GM12872 (cell line): Measurements from ENCODE around the gene PSME1.

ENCODE experiments used
- TF ChIP-seq, protein P1 (sequence below): IDR thresholded peaks from 3 replicates; pipeline ENCODE4 v1.5.1; 2011; ENCODE audit warnings: low read depth, mild to moderate bottlenecking, low read length, moderate library complexity; ENCODE audit not compliant: insufficient read depth

The PSME1 gene

DNA sequence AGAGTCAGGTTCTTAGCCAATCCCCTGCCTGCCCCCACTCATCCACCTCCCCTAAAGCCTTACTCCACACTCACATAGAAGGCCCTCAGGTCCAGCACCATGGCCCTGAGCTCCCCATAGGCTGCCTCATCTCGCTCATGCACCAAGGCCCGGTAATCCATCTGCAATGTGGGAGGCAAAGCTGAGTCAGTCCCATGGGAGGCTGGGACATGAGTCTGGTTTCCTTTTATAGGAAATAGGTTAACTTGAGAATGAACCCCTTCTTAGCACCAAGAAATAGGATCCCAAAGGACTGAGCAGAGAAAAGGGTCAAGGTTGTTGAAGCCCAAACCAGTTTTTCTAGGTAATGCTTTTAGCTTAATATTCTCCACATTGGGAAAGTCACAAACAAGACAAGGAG lies 7.5 kb downstream of the PSME1 start:
- TF ChIP-seq, protein P1, sequence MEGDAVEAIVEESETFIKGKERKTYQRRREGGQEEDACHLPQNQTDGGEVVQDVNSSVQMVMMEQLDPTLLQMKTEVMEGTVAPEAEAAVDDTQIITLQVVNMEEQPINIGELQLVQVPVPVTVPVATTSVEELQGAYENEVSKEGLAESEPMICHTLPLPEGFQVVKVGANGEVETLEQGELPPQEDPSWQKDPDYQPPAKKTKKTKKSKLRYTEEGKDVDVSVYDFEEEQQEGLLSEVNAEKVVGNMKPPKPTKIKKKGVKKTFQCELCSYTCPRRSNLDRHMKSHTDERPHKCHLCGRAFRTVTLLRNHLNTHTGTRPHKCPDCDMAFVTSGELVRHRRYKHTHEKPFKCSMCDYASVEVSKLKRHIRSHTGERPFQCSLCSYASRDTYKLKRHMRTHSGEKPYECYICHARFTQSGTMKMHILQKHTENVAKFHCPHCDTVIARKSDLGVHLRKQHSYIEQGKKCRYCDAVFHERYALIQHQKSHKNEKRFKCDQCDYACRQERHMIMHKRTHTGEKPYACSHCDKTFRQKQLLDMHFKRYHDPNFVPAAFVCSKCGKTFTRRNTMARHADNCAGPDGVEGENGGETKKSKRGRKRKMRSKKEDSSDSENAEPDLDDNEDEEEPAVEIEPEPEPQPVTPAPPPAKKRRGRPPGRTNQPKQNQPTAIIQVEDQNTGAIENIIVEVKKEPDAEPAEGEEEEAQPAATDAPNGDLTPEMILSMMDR = no peak

DNA sequence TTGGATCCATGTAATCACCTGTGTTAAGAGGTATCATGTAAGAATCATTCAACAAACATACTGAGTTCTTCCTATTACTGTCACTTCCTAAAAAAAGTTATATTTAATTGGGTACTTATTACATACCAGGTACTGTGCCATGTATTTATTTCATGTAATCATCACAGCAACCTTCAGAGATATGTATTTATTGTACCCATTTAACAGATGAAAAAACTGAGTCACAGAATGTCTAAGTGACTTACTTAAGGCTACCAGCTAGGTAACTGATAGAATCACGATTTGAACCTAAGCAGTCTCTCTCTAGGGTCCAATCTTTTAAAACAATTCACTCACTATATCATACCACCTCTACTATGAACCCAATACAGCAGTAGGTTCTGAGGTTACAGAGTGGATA lies 8.5 kb downstream of the PSME1 start:
- TF ChIP-seq, protein P1 = no peak

DNA sequence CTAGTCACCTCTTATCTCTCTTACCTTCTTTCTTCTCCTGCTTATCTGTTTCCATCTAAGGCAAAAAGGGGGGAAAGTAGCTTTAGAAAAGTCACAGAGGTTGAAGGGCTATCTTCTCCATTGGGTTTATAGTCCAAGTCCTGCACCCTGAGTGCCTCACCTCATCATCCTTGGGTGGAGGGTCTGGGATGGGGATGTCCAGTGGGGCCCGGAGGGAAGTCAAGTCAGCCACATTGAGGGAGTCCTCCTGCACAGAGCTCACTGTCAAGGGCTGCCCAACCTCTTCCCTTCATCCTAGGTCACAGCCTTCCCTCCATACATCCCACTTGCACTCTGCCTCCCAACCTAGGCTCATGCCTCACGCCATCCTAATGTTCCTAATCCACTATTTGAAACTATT lies 9.2 kb downstream of the PSME1 start:
- TF ChIP-seq, protein P1 = no peak

DNA sequence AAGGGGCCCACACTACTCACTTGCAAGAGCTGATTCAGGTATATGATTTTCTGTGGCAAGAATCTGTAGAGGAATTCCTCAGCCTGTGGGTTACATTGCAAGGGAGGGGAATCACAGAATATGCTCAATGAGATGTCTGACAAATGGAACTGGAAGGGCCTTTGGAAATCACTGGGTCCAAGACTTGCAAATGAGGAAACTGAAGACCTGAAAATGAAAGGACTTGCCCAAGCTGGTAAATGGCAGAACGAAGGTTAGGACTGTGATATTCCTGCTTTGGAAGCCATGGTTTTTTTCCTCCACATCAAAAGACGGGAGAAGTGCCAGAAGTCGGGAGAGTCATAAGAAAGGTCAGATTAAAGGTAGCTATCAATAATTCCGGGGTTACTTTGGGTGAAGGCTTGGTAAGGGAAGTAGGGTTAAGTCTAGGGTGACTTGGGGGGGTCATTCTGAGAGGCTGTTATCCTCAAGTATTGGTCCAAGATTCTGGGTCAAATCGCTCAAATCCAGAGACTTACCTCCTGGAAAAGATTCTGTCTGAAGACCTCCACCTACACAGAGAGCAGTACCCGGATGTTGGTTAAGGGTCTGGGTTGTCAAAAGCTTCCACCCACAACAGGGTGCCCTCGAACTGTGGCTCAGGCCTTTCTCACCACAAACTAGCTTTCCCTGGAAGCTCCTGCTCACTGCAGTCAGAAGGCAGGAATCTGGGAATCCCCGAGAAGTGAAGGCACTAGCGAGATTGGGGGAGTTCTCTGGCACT lies 9.9 kb downstream of the PSME1 start:
- TF ChIP-seq, protein P1 = no peak

DNA sequence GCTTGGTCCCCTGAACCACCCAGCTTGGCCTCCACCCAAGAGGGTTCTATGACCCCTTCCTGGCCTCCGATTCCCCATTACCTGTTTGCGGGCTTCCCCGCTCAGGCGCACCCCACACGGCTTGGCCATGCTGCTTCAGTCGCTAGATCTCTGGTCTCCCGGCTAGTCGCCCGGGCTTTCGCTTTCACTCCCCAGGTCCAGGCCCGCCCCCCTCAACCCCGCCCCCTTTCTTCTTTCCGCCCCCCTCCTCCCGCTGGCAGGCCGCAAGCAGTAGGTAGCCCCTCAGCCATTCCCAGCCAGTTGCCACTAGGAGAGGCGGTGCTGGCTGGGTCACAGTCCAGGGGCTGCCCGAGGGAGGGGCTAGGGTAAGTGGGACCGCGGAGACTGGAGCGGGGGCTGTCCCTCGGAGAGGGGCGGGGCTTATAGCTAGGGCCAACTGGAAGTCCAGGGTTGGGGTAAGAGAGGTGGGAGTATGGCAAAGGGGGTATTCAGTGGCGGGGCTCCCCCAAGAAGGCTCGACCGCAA lies 10.5 kb downstream of the PSME1 start, which contains the start of gene PSME2:
Gene PSME2, minus strand, starts transcription at position 158 of the 525 bp plus-strand sequence. Its CDS starts 29 bp downstream, at position 129.
- TF ChIP-seq, protein P1 = no peak

DNA sequence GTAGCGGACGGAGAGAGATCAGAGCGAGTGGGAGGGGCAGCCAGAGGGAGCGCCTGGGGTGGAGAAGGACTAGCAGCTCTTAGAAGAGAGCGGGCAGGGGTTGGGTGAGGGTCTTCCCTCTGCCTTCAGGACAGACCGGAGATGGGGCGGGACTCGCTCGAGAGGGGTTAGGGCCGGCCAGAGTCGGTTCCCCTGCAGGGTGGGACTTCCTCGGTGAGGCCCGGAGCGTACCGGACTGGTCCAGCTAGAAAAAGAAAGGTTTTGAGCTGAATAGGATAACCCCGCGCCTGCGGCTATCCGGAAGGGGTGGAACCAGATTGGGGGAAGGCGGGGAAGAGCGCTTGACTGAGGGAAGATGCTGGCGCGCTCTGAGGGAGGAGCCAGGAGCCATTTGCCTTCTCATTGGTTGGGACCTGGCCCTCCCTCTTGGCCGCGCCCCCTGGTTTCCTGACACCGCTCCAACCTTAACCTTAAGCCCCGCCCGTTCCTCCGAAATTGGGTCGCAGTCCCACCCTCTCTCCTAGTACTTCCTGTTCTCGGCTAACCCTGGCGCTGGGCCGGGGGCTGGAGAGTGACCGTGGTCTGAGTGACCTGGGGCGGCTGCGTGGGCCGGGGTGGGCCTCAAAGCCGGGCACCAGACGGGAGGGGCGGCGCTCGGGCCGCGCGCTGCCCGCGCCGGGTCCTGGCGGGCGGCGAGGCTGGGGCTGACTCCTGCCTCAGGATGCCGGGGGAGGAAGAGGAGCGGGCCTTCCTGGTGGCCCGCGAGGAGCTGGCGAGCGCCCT lies 11.2 kb downstream of the PSME1 start, which contains the start of gene RNF31:
Gene RNF31, plus strand, starts transcription at position 521 of the 783 bp plus-strand sequence. Its CDS starts 201 bp downstream, at position 722.
- TF ChIP-seq, protein P1 = no peak

DNA sequence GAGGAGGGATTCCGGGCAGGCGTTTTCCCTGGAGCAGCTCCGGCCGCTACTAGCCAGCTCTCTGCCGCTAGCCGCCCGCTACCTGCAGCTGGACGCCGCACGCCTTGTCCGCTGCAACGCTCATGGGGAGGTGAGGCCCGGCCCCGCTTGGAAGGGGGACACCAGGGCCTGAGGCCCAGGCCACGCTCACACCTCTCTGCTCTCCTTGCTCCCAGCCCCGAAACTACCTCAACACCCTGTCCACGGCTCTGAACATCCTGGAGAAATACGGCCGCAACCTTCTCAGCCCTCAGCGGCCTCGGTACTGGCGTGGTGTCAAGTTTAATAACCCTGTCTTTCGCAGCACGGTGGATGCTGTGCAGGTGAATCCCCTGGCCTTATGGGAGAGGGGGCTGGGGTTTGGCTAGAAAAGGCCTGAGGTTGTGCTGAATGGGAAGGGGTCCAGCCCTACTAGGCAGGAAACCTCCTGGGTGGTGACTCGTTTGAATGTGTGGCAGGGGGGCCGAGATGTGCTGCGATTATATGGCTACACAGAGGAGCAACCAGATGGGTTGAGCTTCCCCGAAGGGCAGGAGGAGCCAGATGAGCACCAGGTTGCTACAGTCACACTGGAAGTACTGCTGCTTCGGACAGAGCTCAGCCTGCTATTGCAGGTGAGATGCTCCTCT lies 11.9 kb downstream of the PSME1 start:
- TF ChIP-seq, protein P1 = no peak
